Measurements from ENCODE around the gene HIGD1A.
A peak's percentile ranks its signal among the peaks of the same experiment; 100 is the strongest.

Gene HIGD1A

DNA sequence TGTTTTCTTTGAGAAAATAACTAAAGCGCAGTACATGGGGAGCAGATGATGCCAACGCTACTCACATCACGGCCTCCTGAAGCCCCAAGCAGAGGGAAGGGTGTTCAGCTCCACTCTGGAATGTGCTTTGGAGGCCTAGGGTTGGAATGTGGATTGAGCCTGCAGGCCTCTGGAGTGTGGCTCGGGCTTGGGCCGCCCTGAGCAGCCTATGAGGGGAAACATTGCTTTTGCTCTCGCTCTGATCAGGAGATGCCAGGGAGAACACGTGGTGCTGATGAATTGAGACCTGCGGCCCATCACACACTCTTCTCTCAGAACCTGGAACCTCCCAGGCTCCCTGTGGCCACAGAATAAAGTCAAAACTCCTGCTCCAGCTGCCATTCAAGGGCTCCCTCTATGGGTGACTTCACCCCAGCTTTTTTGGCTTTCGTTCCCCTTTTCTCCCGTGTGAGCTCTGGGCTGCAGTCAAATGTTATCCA, 54.5 kb downstream of the HIGD1A start:
- Histone ChIP-seq H3K9me3 (no peaks in the 10 kb centered on the region), H4K20me1 (no peaks in the 10 kb centered on the region), H3K4me2 (no peak overlapping the region), H3K9ac (no peak overlapping the region), H3K4me1 (peaks cover 15% of the 10 kb centered on the region), H3K27ac (no peak overlapping the region), H3K36me3 (no peaks in the 10 kb centered on the region), H3K4me3 (no peak overlapping the region), H3K27me3 (no peaks in the 10 kb centered on the region)
- TF ChIP-seq Cebpa-rat (IDR thresholded peaks at IDR 0.05) = no peak

DNA sequence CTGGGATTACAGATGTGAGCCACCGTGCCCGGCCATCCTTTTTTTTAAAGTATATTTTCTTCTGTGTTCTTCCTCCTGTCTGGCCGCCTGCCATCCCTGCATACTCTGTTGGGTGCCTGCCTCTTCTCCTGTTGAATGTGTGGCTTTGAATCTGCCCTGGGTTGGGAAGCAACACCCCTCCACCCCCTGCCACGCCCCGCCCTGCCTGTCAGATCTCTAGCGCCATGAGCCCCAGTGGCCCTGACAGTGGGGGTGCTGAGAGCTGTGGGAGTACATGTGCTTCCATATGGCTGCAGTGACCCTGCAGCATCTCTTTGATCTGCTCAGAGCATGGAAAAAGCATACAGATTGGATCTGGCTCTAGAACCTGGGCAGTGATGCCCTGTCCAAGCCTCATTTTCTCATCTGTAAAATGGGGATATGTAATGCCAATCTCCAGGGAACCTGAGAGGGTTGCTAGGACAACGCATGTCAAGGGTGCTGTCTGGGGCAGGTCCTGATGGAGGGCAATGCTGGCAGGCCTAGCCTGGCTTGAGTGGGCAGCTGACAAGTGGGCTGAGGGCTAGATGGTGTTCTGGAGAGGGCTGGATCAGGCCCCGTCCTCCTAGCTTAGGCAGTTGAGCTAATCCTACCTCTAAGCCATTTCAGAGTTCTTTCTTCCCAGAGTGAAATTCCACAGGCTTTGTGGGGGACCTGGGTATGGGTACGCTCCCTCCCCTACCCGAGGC, 55.1 kb downstream of the HIGD1A start:
- no peaks in the 10 kb centered on the region for H3K9me3 ChIP-seq
- H3K27ac ChIP-seq = no peak overlapping the region
- H3K27me3 ChIP-seq = no peaks in the 10 kb centered on the region
- H3K4me1 ChIP-seq = peaks cover 15% of the 10 kb centered on the region
- TF ChIP-seq Cebpa-rat (IDR thresholded peaks at IDR 0.05) = no peak
- H3K4me3 ChIP-seq = no peak overlapping the region
- no peak overlapping the region for H3K4me2 ChIP-seq
- H3K36me3 ChIP-seq = no peaks in the 10 kb centered on the region
- no peaks in the 10 kb centered on the region for H4K20me1 ChIP-seq
- no peak overlapping the region for H3K9ac ChIP-seq

DNA sequence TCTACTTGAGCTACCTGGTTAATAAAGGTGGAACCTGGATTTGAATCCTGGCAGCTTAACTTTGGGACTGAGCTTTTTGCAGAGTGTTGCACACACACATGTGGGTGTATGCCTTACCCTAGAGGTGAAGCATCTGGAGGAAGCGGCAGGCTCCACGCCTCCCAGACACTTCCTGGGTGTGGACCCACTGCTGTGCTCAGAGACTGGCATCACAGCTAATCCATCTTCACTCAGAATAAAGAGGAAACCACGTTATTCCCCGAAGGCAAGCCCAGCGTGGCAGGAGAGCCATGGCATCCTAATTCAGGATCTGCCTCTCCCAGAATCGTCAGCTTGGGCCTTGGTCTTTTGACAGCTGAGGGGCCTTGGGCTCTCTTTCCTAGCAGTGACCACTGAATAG, 56.7 kb downstream of the HIGD1A start:
- Histone ChIP-seq H4K20me1 (no peaks in the 10 kb centered on the region), H3K4me3 (no peak overlapping the region), H3K27ac (no peak overlapping the region), H3K4me2 (peak overlapping the region; percentile 65), H3K27me3 (no peaks in the 10 kb centered on the region), H3K4me1 (peaks cover 15% of the 10 kb centered on the region), H3K9me3 (no peaks in the 10 kb centered on the region), H3K36me3 (no peaks in the 10 kb centered on the region), H3K9ac (peak overlapping the region; percentile 53; the same call in 1 of the 2 replicates)
- no peak for TF ChIP-seq Cebpa-rat (IDR thresholded peaks at IDR 0.05)

DNA sequence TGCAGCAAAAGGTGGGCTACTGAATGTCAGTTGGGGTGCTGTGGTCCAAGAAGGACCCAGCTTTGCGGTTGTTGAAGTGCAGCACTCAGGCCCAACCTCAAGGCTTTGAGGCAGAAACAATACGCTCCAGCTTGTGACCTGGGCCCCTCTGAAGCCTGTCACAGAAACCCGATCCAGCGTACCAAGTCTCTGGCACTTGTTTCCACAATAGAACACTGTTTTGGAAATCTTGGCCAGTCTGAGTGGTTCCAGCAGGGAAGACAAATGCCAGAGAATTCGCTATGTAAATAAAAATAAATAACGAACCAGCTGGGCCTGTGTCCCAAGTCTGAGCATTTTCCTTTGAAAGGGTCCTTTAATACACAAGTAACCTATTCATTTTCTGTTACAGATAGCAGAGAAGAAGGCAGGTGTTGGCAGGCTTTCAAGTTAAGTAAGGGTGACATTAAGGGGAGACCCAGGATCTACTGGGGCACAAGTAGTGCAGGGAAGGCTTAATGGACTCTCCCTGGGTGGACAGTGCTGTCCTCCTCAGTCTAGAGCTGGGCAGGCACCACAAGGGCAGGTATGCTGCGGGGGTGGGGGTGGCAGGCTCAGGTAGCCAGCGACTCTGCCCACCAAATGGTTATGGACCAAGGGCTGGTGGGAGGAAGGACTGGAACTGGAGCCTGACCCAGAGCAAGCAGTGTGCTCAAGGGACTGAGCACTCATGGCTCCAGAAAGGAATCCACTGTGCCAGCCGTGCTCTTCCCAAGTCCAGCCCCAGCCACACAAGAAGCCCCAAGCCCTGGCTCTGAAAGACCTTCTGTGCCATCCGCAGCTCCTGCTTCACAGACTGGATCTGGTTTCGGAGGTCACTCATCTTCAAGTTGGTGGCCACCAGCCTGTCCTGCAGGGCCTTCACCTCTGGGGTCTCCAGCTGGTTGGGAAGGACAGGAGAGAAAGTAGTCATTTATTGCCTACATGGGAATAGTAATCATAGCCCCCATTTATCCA, 57.5 kb downstream of the HIGD1A start:
- H3K9ac ChIP-seq = no peak overlapping the region
- no peaks in the 10 kb centered on the region for H4K20me1 ChIP-seq
- no peaks in the 10 kb centered on the region for H3K27me3 ChIP-seq
- peaks cover 16% of the 10 kb centered on the region for H3K4me1 ChIP-seq
- TF ChIP-seq Cebpa-rat (IDR thresholded peaks at IDR 0.05) = no peak
- no peak overlapping the region for H3K4me3 ChIP-seq
- H3K9me3 ChIP-seq = no peaks in the 10 kb centered on the region
- H3K27ac ChIP-seq = no peak overlapping the region
- peak overlapping the region; percentile 65 for H3K4me2 ChIP-seq
- no peaks in the 10 kb centered on the region for H3K36me3 ChIP-seq

DNA sequence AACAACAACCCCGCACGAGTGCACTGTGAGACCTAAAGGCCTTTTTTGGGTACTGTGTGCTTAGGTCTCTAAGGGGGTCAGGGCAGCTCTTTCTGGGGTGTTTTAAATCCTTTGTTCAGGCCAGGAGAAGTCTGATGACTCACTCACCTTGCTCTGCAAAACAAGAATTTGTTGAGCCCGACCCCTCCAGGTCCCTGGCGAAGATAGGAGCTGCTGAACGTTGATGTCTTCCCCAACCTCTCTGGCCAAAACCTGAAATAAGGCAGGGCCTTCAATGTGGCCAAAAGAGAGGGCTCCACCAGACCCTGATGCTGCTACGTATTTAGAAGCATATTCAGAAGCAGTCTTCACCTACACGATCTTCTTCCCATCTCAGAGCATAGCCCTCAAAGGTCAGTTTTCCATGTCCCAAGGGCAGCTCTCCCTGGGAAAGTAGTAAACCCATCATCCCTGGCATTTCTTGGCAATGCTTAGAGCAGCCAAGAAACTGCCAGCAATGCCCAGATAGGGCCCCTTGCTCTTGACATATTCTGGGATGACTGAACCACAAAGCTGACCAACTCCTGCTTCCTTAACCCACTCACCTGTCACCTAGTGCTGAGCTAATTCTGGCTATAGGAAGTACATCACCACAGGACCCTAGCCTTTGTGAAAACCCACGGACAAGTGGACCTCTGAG, 58.4 kb downstream of the HIGD1A start:
- H3K36me3 ChIP-seq = no peaks in the 10 kb centered on the region
- no peak overlapping the region for H3K27ac ChIP-seq
- H4K20me1 ChIP-seq = no peaks in the 10 kb centered on the region
- no peak overlapping the region for H3K4me3 ChIP-seq
- H3K27me3 ChIP-seq = no peaks in the 10 kb centered on the region
- no peaks in the 10 kb centered on the region for H3K9me3 ChIP-seq
- H3K9ac ChIP-seq = no peak overlapping the region
- no peak for TF ChIP-seq Cebpa-rat (IDR thresholded peaks at IDR 0.05)
- no peak overlapping the region for H3K4me2 ChIP-seq
- H3K4me1 ChIP-seq = peaks cover 18% of the 10 kb centered on the region

DNA sequence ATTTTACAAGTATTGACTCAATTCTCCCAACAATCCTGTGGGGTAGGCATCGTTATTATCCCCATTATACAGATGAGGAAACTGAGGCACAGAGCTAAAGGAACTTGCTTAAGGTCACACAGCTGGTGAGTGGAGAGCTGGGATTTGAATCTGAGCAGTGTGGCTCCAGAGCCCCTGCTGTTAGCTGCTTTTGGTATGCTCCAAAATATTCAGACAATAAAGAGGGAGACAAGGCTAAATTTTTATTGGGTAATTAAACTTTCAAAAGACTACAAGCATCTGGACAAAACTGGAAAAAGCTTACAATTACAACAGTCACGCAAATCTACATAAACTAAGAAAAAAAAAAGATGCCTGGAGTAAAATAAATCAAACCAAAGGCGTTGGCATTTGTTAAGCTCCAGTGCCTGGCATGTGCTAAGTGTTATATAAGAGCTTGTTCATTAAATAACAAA, 59.0 kb downstream of the HIGD1A start:
- no peaks in the 10 kb centered on the region for H3K9me3 ChIP-seq
- no peaks in the 10 kb centered on the region for H4K20me1 ChIP-seq
- H3K27ac ChIP-seq = no peak overlapping the region
- H3K4me2 ChIP-seq = no peak overlapping the region
- no peak for TF ChIP-seq Cebpa-rat (IDR thresholded peaks at IDR 0.05)
- no peaks in the 10 kb centered on the region for H3K36me3 ChIP-seq
- H3K9ac ChIP-seq = no peak overlapping the region
- no peak overlapping the region for H3K4me3 ChIP-seq
- no peaks in the 10 kb centered on the region for H3K27me3 ChIP-seq
- H3K4me1 ChIP-seq = peaks cover 23% of the 10 kb centered on the region

DNA sequence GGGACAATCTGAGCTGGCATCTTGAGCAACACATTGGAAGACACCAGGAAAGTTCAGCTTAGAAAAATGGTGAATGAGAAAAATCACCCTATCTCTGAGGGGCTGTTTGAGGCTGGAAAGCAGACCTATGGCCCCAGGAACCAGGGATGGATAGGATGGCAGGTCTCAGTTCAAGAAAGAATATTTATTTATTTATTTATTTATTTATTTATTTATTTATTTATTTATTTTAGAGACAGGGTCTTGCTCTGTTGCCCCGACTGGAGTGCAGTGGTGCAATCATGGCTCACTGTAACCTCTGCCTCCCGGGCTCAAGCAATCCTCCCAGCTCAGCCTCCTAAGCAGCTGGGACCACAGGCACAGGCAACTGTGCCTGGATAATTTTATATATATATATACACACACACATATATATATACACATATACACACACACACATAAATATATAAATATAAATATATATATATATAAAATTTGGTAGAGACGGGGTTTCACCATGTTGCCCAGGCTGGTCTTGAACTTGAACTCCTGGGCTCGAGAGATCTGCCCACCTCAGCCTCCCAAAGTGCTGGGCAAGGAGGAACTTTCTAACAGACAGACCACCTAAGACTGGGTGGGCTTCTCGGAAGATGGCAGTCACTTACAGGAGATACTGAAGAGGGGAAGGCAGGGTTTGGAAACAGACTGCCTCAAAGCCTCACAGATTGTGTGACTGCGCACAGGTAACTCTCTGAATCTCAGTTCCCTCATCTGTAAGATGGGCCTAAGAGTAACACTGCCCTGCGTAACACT, 60.9 kb downstream of the HIGD1A start:
- Histone ChIP-seq H3K27me3 (no peaks in the 10 kb centered on the region), H3K27ac (no peak overlapping the region), H3K4me1 (peaks cover 40% of the 10 kb centered on the region), H3K4me2 (no peak overlapping the region), H3K4me3 (no peak overlapping the region), H3K36me3 (no peaks in the 10 kb centered on the region), H3K9me3 (no peaks in the 10 kb centered on the region), H3K9ac (no peak overlapping the region), H4K20me1 (no peaks in the 10 kb centered on the region)
- no peak for TF ChIP-seq Cebpa-rat (IDR thresholded peaks at IDR 0.05)

DNA sequence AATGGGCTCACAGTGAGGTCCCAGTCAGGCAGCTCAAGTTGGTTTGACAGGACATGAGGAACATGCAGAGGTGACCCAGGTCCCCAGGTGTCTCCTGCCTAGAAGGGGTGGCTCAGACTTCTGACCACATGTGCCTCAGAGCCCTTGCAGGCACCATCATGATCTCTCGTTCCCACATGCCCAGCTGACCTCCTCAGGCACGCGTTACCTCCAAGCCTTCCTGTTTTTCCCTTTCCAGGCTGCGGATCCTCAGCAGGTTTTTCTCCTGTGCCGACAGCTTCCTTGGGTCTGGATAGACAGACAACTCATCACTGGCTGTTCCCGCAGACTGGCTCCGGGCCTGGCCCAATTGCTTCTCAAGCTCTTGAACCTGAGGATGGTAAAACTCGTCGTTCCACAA, 61.6 kb downstream of the HIGD1A start:
- Histone ChIP-seq H4K20me1 (no peaks in the 10 kb centered on the region), H3K9ac (no peak overlapping the region), H3K9me3 (no peaks in the 10 kb centered on the region), H3K27me3 (no peaks in the 10 kb centered on the region), H3K4me2 (no peak overlapping the region), H3K36me3 (no peaks in the 10 kb centered on the region), H3K4me1 (peaks cover 33% of the 10 kb centered on the region), H3K27ac (no peak overlapping the region), H3K4me3 (no peak overlapping the region)
- TF ChIP-seq Cebpa-rat (IDR thresholded peaks at IDR 0.05) = no peak

DNA sequence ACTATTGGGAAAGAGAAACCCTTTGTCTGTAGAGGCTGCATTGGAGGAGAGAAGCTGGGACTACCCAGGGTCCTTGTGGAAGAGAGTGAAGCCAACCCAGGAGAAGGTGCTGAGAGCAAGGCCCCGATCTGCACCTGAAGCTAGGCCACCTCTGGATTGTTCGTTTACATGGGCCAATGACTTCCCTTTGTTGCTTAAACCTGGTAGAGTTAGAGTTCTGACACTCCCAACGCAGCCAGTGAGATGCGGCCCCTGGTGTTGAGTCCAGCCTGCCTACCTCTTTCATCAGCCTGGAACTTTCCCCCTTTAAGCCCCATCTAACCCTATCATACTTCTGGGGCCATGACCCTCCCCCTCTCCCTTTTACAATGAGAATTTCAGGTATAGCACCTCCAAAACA, 62.0 kb downstream of the HIGD1A start:
- Histone ChIP-seq H3K9me3 (no peaks in the 10 kb centered on the region), H4K20me1 (no peaks in the 10 kb centered on the region), H3K36me3 (no peaks in the 10 kb centered on the region), H3K4me3 (no peak overlapping the region), H3K27ac (no peak overlapping the region), H3K4me1 (peaks cover 28% of the 10 kb centered on the region), H3K27me3 (no peaks in the 10 kb centered on the region), H3K9ac (no peak overlapping the region), H3K4me2 (no peak overlapping the region)
- TF ChIP-seq Cebpa-rat (IDR thresholded peaks at IDR 0.05) = no peak

Measured in BLaER1 (cell line).